GM12801 (cell line): ENCODE results near the gene FIBIN.

ENCODE experiments used
- CTCF ChIP-seq: IDR thresholded peaks from one replicate; pipeline ENCODE4 v1.5.1; 2011; ENCODE audit warnings: control low read depth; ENCODE audit not compliant: insufficient read length; ENCODE audit errors: extremely low read depth

The FIBIN gene

GRCh38 chr11:27002838-27003237 is 8.9 kb downstream of the FIBIN start:
- no peak for TF ChIP-seq CTCF

GRCh38 chr11:27004103-27004502 is 10.2 kb downstream of the FIBIN start:
- TF ChIP-seq CTCF = no peak

- no peak for TF ChIP-seq CTCF
Observed at GRCh38 chr11:27008811-27009535, 15.1 kb downstream of the FIBIN start.

- TF ChIP-seq CTCF = no peak
Observed at GRCh38 chr11:27011560-27012233, 17.8 kb downstream of the FIBIN start.

GRCh38 chr11:27012234-27012921 is 18.5 kb downstream of the FIBIN start:
- TF ChIP-seq CTCF = no peak

GRCh38 chr11:27013781-27014361 is 20.0 kb downstream of the FIBIN start:
- no peak for TF ChIP-seq CTCF

- no peak for TF ChIP-seq CTCF
Observed at GRCh38 chr11:27018902-27019529, 25.1 kb downstream of the FIBIN start.
